Measurements from ENCODE around the gene ZNF394.

ZNF394 gene

GRCh38 chr7:99449326-99449725, 50.8 kb downstream of the ZNF394 start:
- no peak for DNase-seq (ENCODE audit: low spot score)

- no peak for DNase-seq (ENCODE audit: low spot score)
Measured at GRCh38 chr7:99448855-99449254, 51.2 kb downstream of the ZNF394 start.

- DNase-seq (ENCODE audit: low spot score) = no peak
Measured at GRCh38 chr7:99447943-99448342, 52.1 kb downstream of the ZNF394 start.

GRCh38 chr7:99446096-99446495, 54.0 kb downstream of the ZNF394 start:
- no peak for DNase-seq (ENCODE audit: low spot score)

Measured in germinal center (tissue), 1 donor.